ENCODE measurements around the gene RBM17. TPM values are rescaled to one million over a fixed set of nuclear protein-coding genes. Genes with fewer than 3 reads are reported as not detected.

The RBM17 gene
- total RNA-seq, 1 donor from 2014 or later, result 112 TPM

DNA sequence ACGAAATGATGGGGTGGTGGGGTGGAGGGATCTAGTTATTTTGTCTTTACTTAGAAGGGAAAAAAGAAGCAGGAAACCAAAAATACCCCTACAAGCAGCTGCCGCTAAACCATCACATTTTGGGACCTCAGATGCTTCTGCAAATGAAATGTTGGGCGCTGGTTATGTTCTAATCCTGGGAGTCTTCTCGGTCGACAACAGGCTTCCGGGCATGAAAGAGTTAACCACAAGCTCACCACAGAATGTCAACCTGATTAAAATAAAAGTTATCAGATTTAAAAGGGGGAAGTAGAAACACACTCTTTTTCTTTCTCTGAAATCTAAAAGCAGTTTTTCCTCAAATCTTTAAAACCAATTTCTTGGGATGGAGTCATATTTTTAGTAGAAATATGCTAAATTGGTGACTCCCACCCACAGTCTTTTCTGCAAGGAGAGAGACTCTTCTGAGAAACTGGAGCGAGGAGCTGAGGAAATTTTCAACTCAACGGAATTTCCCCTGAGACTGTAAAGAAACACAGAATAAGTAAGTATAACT lies 43.5 kb upstream of the RBM17 start:
- Mint-ChIP-seq H3K27me3 (ENCODE audit: low read depth) (peaks cover 65% of the 10 kb centered on the region), H3K36me3 (no peaks in the 10 kb centered on the region), H3K9me3 (no peaks in the 10 kb centered on the region), H3K27ac (no peak overlapping the region), H3K4me1 (no peaks in the 10 kb centered on the region), H3K4me3 (no peak overlapping the region)
- TF ChIP-seq, protein P1, sequence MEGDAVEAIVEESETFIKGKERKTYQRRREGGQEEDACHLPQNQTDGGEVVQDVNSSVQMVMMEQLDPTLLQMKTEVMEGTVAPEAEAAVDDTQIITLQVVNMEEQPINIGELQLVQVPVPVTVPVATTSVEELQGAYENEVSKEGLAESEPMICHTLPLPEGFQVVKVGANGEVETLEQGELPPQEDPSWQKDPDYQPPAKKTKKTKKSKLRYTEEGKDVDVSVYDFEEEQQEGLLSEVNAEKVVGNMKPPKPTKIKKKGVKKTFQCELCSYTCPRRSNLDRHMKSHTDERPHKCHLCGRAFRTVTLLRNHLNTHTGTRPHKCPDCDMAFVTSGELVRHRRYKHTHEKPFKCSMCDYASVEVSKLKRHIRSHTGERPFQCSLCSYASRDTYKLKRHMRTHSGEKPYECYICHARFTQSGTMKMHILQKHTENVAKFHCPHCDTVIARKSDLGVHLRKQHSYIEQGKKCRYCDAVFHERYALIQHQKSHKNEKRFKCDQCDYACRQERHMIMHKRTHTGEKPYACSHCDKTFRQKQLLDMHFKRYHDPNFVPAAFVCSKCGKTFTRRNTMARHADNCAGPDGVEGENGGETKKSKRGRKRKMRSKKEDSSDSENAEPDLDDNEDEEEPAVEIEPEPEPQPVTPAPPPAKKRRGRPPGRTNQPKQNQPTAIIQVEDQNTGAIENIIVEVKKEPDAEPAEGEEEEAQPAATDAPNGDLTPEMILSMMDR (IDR thresholded peaks at IDR 0.05; ENCODE audit: unreplicated experiment), result no peak
- no peak for DNase-seq (ENCODE audit: low spot score in 2 of 2, unreplicated experiment in 2 of 2)

GRCh38 chr10:6045878-6046772 lies 42.7 kb upstream of the RBM17 start:
- no peaks in the 10 kb centered on the region for H3K36me3 Mint-ChIP-seq
- no peak overlapping the region for H3K4me3 Mint-ChIP-seq
- DNase-seq (ENCODE audit: low spot score in 2 of 2, unreplicated experiment in 2 of 2), result no peak

GRCh38 chr10:6046773-6047611 lies 41.8 kb upstream of the RBM17 start:
- TF ChIP-seq, protein P1 (IDR thresholded peaks at IDR 0.05; ENCODE audit: unreplicated experiment), result no peak
- Mint-ChIP-seq H3K27ac (no peak overlapping the region), H3K4me1 (no peaks in the 10 kb centered on the region), H3K36me3 (no peaks in the 10 kb centered on the region), H3K27me3 (ENCODE audit: low read depth) (peaks cover 70% of the 10 kb centered on the region), H3K4me3 (no peak overlapping the region), H3K9me3 (no peaks in the 10 kb centered on the region)
- no peak for DNase-seq (ENCODE audit: low spot score in 2 of 2, unreplicated experiment in 2 of 2)

More at GRCh38 chr10:6045878-6046772, 42.7 kb upstream of the RBM17 start:
- Mint-ChIP-seq H3K27me3 (ENCODE audit: low read depth) (peaks cover 72% of the 10 kb centered on the region), H3K27ac (no peak overlapping the region), H3K4me1 (no peaks in the 10 kb centered on the region), H3K9me3 (no peaks in the 10 kb centered on the region)
- TF ChIP-seq, protein P1 (IDR thresholded peaks at IDR 0.05; ENCODE audit: unreplicated experiment), result no peak

DNA sequence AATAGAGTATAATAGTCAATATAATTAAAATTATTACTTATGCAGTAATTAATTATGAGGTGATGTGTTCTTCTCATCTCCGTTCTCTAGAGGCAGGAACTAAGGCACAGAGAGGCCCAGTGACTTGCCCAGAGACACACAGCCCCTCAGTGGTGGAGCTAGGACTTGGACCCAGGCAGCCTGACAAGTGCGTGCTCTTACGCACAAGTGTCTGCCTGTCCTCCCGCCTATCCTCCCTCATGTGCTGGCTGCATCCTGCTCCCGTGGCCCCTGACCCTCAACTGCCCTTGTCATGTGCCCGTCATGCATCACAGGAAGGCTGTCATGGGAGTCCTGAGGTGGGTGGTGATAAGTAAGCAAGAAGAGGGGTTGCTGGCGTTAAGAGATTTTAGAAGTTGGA lies 41.0 kb upstream of the RBM17 start:
- Mint-ChIP-seq H3K36me3 (no peaks in the 10 kb centered on the region), H3K27me3 (ENCODE audit: low read depth) (peaks cover 76% of the 10 kb centered on the region), H3K9me3 (no peaks in the 10 kb centered on the region), H3K4me3 (no peak overlapping the region), H3K4me1 (no peaks in the 10 kb centered on the region), H3K27ac (no peak overlapping the region)
- TF ChIP-seq, protein P1 (IDR thresholded peaks at IDR 0.05; ENCODE audit: unreplicated experiment), result no peak
- no peak for DNase-seq (ENCODE audit: low spot score in 2 of 2, unreplicated experiment in 2 of 2)

- peaks cover 73% of the 10 kb centered on the region for H3K27me3 Mint-ChIP-seq (ENCODE audit: low read depth)
- H3K27ac Mint-ChIP-seq, result no peak overlapping the region
- no peak overlapping the region for H3K4me3 Mint-ChIP-seq
- H3K9me3 Mint-ChIP-seq, result no peaks in the 10 kb centered on the region
- no peaks in the 10 kb centered on the region for H3K36me3 Mint-ChIP-seq
- no peak for DNase-seq (ENCODE audit: low spot score in 2 of 2, unreplicated experiment in 2 of 2)
- TF ChIP-seq, protein P1 (IDR thresholded peaks at IDR 0.05; ENCODE audit: unreplicated experiment), result no peak
- no peaks in the 10 kb centered on the region for H3K4me1 Mint-ChIP-seq
Observed at GRCh38 chr10:6048281-6049030, 40.4 kb upstream of the RBM17 start.

Data from mesothelial cell of epicardium (in vitro differentiated cells).